HepG2 (cell line): ENCODE measurements around the gene ERMARD. TPM values are rescaled to one million over a fixed set of nuclear protein-coding genes. Genes with fewer than 3 reads are reported as not detected.

ENCODE experiments used
- ATAC-seq: fragments of 200-7000 bp; cut with Tn5 transposase; 3 replicates; pipeline ENCODE4 v1.9.1; 2020; ENCODE audit warnings: mild to moderate bottlenecking, moderate library complexity
- BruUV-seq: library from RNA; stranded (reverse); fragments of 400-500 nt; replicated peaks from 2 replicates; lab custom pipeline; 2021; lab: Mats Ljungman, UMichigan
- CTCF ChIA-PET: fragments of 300-600 bp; formaldehyde crosslinking; extraction: SDS; loops from one replicate; lab custom pipeline; 2021; ENCODE audit warnings: low total read pairs, inconsistent platforms, low intra/inter-chr PET ratio; lab: Yijun Ruan, JAX
- POLR2A ChIA-PET: fragments of 350-600 bp; sonication (Branson Sonifier 250); formaldehyde crosslinking; loops from one replicate; lab custom pipeline; 2020; ENCODE audit warnings: antibody characterized with exemption, inconsistent platforms; lab: Yijun Ruan, JAX
- DNase-seq: peaks from one replicate; pipeline ENCODE4 v3.0.0-alpha.2; 2015; ENCODE audit warnings: low spot score
- FAIRE-seq: peaks from 3 replicates; lab custom pipeline; 2011; peaks lifted over from hg19 to GRCh38; lab: Jason Lieb, UNC
- H2AFZ ChIP-seq: one replicate; pipeline ENCODE4 v1.6.1; 2011; ENCODE audit warnings: low read length, inconsistent platforms
- H3K27ac ChIP-seq: fragments of 300-600 bp; 3 replicates; pipeline ENCODE4 v1.8.0; 2011; ENCODE audit warnings: mixed run types, mild to moderate bottlenecking, mixed read lengths, low read length, inconsistent platforms; ENCODE audit not compliant: insufficient read depth; ENCODE audit errors: extremely low read length
- H3K27me3 ChIP-seq, 2 experiments: fragments of 200-600 bp in 1 of 2; 2 replicates in 1 of 2; 3 replicates in 1 of 2; pipeline versions ENCODE4 v1.6.0 to v1.8.0; 2011; ENCODE audit warnings: low read length in 2 of 2, mild to moderate bottlenecking in 2 of 2, moderate library complexity in 2 of 2, inconsistent platforms in 1 of 2; ENCODE audit not compliant: insufficient read depth in 2 of 2, control insufficient read depth in 1 of 2
- H3K36me3 ChIP-seq, 2 experiments: fragments of 200-600 bp in 1 of 2; replicated peaks in 1 of 2; 2 replicates in 1 of 2; 3 replicates in 1 of 2; pipeline versions ENCODE4 v1.5.1 to v1.8.0; 2011; ENCODE audit warnings: low read length in 2 of 2, inconsistent platforms in 1 of 2; ENCODE audit not compliant: insufficient read depth in 2 of 2, control insufficient read depth in 1 of 2
- H3K4me1 ChIP-seq: 2 replicates; pipeline ENCODE4 v1.5.1; 2012; ENCODE audit warnings: low read length, inconsistent platforms; ENCODE audit not compliant: insufficient read depth
- H3K4me2 ChIP-seq: 2 replicates; pipeline ENCODE4 v1.6.0; 2011; ENCODE audit warnings: low read depth, low read length, inconsistent platforms
- H3K4me3 ChIP-seq, 3 experiments: fragments of 200-600 bp in 1 of 3; sonication (generic), shearing (Covaris generic) in 1 of 3; replicated peaks in 1 of 3; 2 replicates each; pipeline ENCODE4 v1.5.1; 2011 to 2016; ENCODE audit warnings: low read length in 3 of 3, inconsistent platforms in 2 of 3, low read depth in 2 of 3, mild to moderate bottlenecking in 2 of 3, control low read depth in 1 of 3, mixed read lengths in 1 of 3; ENCODE audit not compliant: insufficient read depth in 1 of 3
- H3K79me2 ChIP-seq: one replicate; pipeline ENCODE4 v1.6.1; 2011; ENCODE audit warnings: low read length, inconsistent platforms; ENCODE audit not compliant: insufficient read depth
- H3K9ac ChIP-seq: 2 replicates; pipeline ENCODE4 v1.6.0; 2011; ENCODE audit warnings: mild to moderate bottlenecking, low read depth, low read length, inconsistent platforms; ENCODE audit not compliant: insufficient read depth
- H3K9me3 ChIP-seq: 2 replicates; pipeline ENCODE4 v1.5.1; 2012; ENCODE audit warnings: mild to moderate bottlenecking, low read length
- H4K20me1 ChIP-seq: 2 replicates; pipeline ENCODE4 v1.6.0; 2011; ENCODE audit warnings: inconsistent platforms, mild to moderate bottlenecking, low read length, moderate library complexity; ENCODE audit not compliant: insufficient read depth
- CEBPG ChIP-seq: IDR thresholded peaks from 2 replicates; pipeline ENCODE4 v1.6.1; 2016
- ELF1 ChIP-seq: sonication (generic); formaldehyde crosslinking; IDR thresholded peaks from 2 replicates; pipeline ENCODE4 v1.4.0; 2020; ENCODE audit warnings: missing genetic modification reagents
- GABPB1 ChIP-seq: IDR thresholded peaks from 2 replicates; pipeline ENCODE4 v1.6.1; 2016; ENCODE audit warnings: mild to moderate bottlenecking, missing genetic modification reagents, moderate library complexity, missing compliant biosample characterization
- HIVEP1 ChIP-seq: sonication (generic); formaldehyde crosslinking; IDR thresholded peaks from 2 replicates; pipeline ENCODE4 v1.4.0; 2020; ENCODE audit warnings: mild to moderate bottlenecking, missing genetic modification reagents
- KLF12 ChIP-seq: sonication (generic); formaldehyde crosslinking; IDR thresholded peaks from 2 replicates; pipeline ENCODE4 v1.4.0; 2020; ENCODE audit warnings: missing genetic modification reagents, borderline replicate concordance
- SIX1 ChIP-seq: sonication (generic); formaldehyde crosslinking; IDR thresholded peaks from 2 replicates; pipeline ENCODE4 v1.4.0; 2020; ENCODE audit warnings: missing genetic modification reagents, borderline replicate concordance
- SP1 ChIP-seq, 2 experiments: fragments of 450-650 bp in 1 of 2; sonication (generic) in 1 of 2; formaldehyde crosslinking in 1 of 2; IDR thresholded peaks; 2 replicates each; pipeline versions ENCODE4 v1.4.0 to v1.6.1; 2016 to 2020; ENCODE audit warnings: missing genetic modification reagents in 1 of 2
- SUZ12 ChIP-seq: fragments of 150-350 bp; IDR thresholded peaks from 2 replicates; pipeline ENCODE4 v1.6.1; 2014; ENCODE audit warnings: low read depth, low read length
- ZNF749 ChIP-seq: sonication (generic); formaldehyde crosslinking; IDR thresholded peaks from 2 replicates; pipeline ENCODE4 v1.8.0; 2022; ENCODE audit warnings: mild to moderate bottlenecking, missing genetic modification reagents, moderate library complexity, borderline replicate concordance
- ZNF782 ChIP-seq: sonication (generic); formaldehyde crosslinking; IDR thresholded peaks from 2 replicates; pipeline ENCODE4 v1.4.0; 2020; ENCODE audit warnings: missing genetic modification reagents, mild to moderate bottlenecking, borderline replicate concordance
- WGBS: methylation state at CpG from one replicate; pipeline ENCODE4 v1.1.6; 2017; ENCODE audit warnings: low lambda C conversion rate; 5-methylcytosine and 5-hydroxymethylcytosine counted together
- in situ Hi-C: cut with HindIII; loops from 2 replicates; pipeline ENCODE4 v1.10.0; 2017; ENCODE audit warnings: low pct_unique_long_range_greater_than_20kb; ENCODE audit not compliant: extremely low pct_ligation_motif_present
- intact Hi-C: fragments of 100-400 bp; cut with micrococcal nuclease; formaldehyde crosslinking; loops from one replicate; pipeline ENCODE4 v1.10.0; 2022; ENCODE audit not compliant: unreplicated experiment
- polyA plus RNA-seq, 8 experiments: library from polyadenylated mRNA; depleted of rRNA in 3 of 8; stranded (reverse) in 7 of 8; unstranded in 1 of 8; fragments of >200 nt; fragmentation: Illumina TruSeq in 4 of 8; extraction: Trizol in 4 of 8; gene quantifications; 2 replicates each; pipeline versions ENCODE4 v1.2.1 to v1.2.3, GENCODE V29; 2011 to 2016; ENCODE audit warnings: low read depth in 4 of 8, missing spikeins in 1 of 8, mixed read lengths in 1 of 8; ENCODE audit not compliant: insufficient read depth in 1 of 8
- total RNA-seq, 5 experiments: library from RNA; depleted of rRNA; stranded (reverse); fragments of >200 nt; fragmentation: Illumina TruSeq; extraction: Trizol; gene quantifications; 2 replicates each; pipeline ENCODE4 v1.2.3, GENCODE V29; 2016; ENCODE audit warnings: low read depth in 1 of 5
- TF ChIP-seq, protein P1 (sequence below): sonication (generic); formaldehyde crosslinking; IDR thresholded peaks from 2 replicates; pipeline ENCODE4 v1.8.1; 2023; ENCODE audit warnings: mild to moderate bottlenecking, inconsistent platforms, moderate library complexity, missing genetic modification reagents, borderline replicate concordance
- TF ChIP-seq, protein P2 (sequence below): sonication (generic); formaldehyde crosslinking; IDR thresholded peaks from 2 replicates; pipeline ENCODE4 v1.4.0; 2020; ENCODE audit warnings: mild to moderate bottlenecking, missing genetic modification reagents
- TF ChIP-seq, protein P3 (sequence below): sonication (generic); formaldehyde crosslinking; IDR thresholded peaks from 2 replicates; pipeline ENCODE4 v1.4.0; 2020; ENCODE audit warnings: missing genetic modification reagents
- TF ChIP-seq, protein P4 (sequence below): IDR thresholded peaks from 2 replicates; pipeline ENCODE4 v1.6.1; 2018; ENCODE audit warnings: missing genetic modification reagents
- TF ChIP-seq, protein P5 (sequence below): sonication (generic); formaldehyde crosslinking; IDR thresholded peaks from 2 replicates; pipeline ENCODE4 v1.4.0; 2020; ENCODE audit warnings: mild to moderate bottlenecking, missing genetic modification reagents

Gene ERMARD
- total and polyA plus RNA-seq, 2 of the 13 experiments (the other 11 are each of a cell fraction or from before 2014, with no cell fraction given): 8.8 to 10.7 TPM

DNA sequence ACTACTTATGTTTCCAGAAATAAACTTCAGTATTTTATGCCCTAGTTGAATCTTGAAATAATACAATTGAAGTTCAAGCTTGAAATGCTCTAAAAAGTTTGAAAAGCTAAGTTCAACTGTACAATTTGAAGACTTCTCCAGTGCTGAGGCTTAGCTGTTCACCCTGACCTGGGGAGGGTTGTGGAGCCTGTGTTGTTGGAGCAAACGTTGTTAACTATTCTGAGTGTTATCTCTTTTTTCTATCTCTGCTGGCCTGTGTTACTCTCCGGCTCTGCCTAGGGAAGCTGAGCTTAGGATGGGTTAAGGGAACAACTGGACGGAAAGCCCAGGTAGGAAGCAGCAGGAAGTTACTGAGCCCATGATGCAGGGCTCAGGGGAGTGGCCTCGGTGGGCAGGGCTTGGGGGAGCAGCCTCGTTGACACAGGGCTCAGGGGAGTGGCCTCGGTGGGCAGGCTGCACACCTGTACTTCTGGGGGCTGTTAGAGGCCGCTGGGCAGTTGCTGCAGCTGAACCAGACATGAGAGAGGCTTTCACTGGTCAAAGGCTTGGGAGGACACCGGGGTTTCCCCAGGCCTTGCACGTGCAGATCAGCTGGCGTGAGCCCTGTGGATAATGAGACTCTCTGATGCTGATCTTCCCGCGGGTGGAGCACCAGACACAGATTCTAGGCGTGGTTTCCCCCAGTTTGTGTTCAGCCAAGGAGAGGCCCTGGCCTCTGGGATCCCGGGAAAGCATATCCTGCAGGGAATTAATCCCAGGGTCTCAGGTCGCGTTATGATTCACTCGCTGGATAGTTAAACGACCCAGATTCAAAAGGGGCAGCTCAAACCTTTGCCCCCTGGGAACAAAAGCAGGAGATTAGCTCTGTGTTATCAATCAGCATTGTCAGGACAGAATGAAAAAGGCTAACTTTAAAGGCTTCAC, 58.9 kb downstream of the ERMARD start:
- ChIA-PET CTCF (no interaction called here), POLR2A (interaction anchor here (0.9 to 1.3 kb wide), 2 partner anchors 9 to 20 kb away, joined by 6 to 19 read pairs; no protein-coding TSS in a partner anchor)
- Histone ChIP-seq H3K9ac (peak overlapping the region; percentile 38; the same call in 1 of the 2 replicates), H3K4me1 (peaks cover 30% of the 10 kb centered on the region), H3K27ac (peak overlapping the region; percentile 4), H3K36me3 (no peaks in the 10 kb centered on the region), H2AFZ (peak overlapping the region; percentile 91), H3K9me3 (no peaks in the 10 kb centered on the region), H4K20me1 (no peaks in the 10 kb centered on the region), H3K27me3 (no peaks in the 10 kb centered on the region), H3K79me2 (no peaks in the 10 kb centered on the region), H3K4me2 (peak overlapping the region; percentile 79), H3K4me3 (peak overlapping the region; percentile 18 to 67 (median 38))
- in situ Hi-C loops: no loop called here
- peak; percentile 94 for ATAC-seq
- intact Hi-C loops: no loop called here
- FAIRE-seq: peak; percentile 61
- BruUV-seq: no TSS peak
- peak; percentile 41 for DNase-seq
- 6% methylated on average over 13 of the region's 18 CpGs for WGBS
- no peak for TF ChIP-seq SIX1 (CRISPR knock-in tag)
- TF ChIP-seq ELF1 (CRISPR knock-in tag): peak; percentile 72
- TF ChIP-seq ZNF782 (CRISPR knock-in tag): no peak
- TF ChIP-seq GABPB1 (CRISPR knock-in tag): peak; percentile 51
- TF ChIP-seq, protein P1, sequence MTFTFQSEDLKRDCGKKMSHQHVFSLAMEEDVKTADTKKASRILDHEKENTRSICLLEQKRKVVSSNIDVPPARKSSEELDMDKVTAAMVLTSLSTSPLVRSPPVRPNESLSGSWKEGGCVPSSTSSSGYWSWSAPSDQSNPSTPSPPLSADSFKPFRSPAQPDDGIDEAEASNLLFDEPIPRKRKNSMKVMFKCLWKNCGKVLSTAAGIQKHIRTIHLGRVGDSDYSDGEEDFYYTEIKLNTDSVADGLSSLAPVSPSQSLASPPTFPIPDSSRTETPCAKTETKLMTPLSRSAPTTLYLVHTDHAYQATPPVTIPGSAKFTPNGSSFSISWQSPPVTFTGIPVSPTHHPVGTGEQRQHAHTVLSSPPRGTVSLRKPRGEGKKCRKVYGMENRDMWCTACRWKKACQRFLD: no peak
- TF ChIP-seq, protein P2, sequence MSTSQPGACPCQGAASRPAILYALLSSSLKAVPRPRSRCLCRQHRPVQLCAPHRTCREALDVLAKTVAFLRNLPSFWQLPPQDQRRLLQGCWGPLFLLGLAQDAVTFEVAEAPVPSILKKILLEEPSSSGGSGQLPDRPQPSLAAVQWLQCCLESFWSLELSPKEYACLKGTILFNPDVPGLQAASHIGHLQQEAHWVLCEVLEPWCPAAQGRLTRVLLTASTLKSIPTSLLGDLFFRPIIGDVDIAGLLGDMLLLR (CRISPR knock-in tag): no peak
- TF ChIP-seq, protein P3, sequence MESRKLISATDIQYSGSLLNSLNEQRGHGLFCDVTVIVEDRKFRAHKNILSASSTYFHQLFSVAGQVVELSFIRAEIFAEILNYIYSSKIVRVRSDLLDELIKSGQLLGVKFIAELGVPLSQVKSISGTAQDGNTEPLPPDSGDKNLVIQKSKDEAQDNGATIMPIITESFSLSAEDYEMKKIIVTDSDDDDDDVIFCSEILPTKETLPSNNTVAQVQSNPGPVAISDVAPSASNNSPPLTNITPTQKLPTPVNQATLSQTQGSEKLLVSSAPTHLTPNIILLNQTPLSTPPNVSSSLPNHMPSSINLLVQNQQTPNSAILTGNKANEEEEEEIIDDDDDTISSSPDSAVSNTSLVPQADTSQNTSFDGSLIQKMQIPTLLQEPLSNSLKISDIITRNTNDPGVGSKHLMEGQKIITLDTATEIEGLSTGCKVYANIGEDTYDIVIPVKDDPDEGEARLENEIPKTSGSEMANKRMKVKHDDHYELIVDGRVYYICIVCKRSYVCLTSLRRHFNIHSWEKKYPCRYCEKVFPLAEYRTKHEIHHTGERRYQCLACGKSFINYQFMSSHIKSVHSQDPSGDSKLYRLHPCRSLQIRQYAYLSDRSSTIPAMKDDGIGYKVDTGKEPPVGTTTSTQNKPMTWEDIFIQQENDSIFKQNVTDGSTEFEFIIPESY: no peak
- TF ChIP-seq ZNF749 (CRISPR knock-in tag): no peak
- TF ChIP-seq, protein P4, sequence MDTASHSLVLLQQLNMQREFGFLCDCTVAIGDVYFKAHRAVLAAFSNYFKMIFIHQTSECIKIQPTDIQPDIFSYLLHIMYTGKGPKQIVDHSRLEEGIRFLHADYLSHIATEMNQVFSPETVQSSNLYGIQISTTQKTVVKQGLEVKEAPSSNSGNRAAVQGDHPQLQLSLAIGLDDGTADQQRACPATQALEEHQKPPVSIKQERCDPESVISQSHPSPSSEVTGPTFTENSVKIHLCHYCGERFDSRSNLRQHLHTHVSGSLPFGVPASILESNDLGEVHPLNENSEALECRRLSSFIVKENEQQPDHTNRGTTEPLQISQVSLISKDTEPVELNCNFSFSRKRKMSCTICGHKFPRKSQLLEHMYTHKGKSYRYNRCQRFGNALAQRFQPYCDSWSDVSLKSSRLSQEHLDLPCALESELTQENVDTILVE (CRISPR knock-in tag): no peak
- TF ChIP-seq KLF12 (CRISPR knock-in tag): 0 out of 2 replicates have a peak, but pooled peaks have one; percentile 72
- no peak for TF ChIP-seq SUZ12
- peak; percentile 78 for TF ChIP-seq HIVEP1 (CRISPR knock-in tag)
- TF ChIP-seq, protein P5, sequence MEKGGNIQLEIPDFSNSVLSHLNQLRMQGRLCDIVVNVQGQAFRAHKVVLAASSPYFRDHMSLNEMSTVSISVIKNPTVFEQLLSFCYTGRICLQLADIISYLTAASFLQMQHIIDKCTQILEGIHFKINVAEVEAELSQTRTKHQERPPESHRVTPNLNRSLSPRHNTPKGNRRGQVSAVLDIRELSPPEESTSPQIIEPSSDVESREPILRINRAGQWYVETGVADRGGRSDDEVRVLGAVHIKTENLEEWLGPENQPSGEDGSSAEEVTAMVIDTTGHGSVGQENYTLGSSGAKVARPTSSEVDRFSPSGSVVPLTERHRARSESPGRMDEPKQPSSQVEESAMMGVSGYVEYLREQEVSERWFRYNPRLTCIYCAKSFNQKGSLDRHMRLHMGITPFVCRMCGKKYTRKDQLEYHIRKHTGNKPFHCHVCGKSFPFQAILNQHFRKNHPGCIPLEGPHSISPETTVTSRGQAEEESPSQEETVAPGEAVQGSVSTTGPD (CRISPR knock-in tag): no peak
- no peak for TF ChIP-seq CEBPG
- TF ChIP-seq SP1 (IDR thresholded peaks at IDR 0.05): no peak
- no peak for TF ChIP-seq SP1 (CRISPR knock-in tag; IDR thresholded peaks at IDR 0.05)
